GM18867 (cell line): ENCODE data around the gene PI16.
"Not testable (repeated sequence)": the region's sequence is repeated elsewhere in the genome, so short reads cannot be mapped to it uniquely, and the experiment has no call there.

Source experiments
- ATAC-seq: cut with Tn5 transposase; IDR thresholded peaks from one replicate; pipeline ENCODE4 v1.9.1; 2021; ENCODE audit warnings: mild to moderate bottlenecking, moderate library complexity; ENCODE audit not compliant: unreplicated experiment

Gene PI16

DNA sequence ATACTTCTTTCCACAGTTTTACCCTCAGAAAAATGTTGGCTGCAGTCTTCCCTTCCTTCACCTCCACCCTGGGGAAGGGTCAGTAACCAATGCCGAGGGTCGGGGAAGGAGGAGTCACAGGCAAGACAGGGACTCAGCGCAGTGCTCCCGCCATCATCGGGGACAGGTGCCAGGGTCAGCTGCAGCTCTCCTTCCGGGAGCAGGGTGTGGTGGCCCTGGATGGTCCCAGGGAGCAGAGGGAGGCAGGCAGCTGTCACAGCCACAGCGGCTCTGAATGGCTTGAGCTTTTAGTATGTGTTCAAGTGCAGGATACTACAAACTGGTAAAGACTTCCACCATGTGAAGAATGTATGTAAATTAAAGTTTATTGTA is 26.0 kb upstream of the PI16 start:
- no peak for ATAC-seq

DNA sequence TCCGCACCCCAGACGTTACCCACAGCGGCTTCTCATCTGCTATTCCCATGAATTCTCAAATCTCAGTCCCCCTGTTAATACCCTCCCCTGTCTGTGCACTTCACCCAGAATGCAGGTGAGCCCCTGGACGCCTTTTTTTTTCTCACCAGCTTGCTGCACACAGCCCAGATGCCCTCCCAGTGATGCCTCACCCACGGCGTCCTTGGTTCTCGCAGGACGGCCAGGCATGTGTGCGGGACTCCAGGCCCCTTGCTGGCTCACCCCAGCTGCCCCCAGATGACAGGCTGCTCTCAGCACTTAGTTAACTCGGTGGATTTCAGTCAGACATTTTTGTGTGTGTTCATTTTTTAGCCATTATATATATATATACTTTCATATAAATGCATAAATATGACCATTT is 25.4 kb upstream of the PI16 start:
- no peak for ATAC-seq

DNA sequence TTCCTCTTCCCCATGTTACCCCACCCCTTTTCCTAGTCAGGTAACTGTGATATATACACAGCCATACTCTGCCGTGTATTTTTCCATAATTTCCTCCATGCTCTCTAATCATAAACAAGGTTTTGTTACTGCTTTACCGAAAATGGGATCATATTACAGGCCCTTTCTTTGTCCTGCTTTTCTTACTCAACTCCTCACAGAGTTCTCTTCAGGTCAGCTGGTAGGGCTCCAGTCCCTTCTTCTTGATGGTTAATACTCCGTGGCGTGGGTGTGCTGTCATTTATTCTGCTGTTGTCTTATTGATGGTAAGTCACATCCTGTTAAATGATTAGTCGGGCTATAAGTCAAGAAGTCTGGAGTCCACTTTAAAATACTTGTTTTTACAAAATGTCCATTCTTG is 24.9 kb upstream of the PI16 start:
- no peak for ATAC-seq

DNA sequence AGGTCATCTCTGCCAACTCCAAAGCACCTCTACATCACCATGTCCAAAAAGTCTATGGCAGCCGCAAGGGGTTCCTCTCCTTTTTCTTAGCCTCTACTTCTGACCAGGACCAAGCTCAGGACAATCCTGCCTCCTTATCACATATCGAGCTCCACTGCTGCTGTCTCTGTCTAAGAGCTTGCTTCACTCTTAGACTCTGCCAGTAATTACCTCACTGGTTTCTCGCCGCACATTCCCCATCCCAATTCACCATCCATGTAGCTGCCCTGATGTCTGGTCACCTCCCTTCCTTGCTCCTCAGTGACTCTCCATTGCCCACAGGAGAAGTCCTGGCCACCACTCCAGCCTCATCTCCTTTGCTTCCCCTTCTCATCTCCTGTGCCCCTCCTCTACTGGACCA is 24.1 kb upstream of the PI16 start:
- no peak for ATAC-seq

DNA sequence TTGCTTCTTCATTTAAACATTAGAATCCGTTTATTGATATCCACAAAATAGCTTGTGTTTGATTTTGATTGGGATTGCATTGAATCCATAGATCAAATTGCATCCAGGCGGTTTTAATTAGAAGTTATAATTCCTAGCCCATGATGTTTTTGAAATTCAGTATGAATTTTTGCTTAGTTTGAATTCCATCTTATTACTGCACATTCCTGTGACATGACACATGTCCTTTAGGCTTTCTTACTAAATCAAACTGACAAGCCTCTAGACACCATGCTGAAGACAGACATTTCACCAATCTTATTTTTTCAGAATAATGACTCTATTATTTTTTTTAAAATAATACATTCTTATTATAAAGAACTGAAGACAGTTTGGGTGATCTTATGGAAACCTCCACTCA is 21.4 kb upstream of the PI16 start:
- ATAC-seq = no peak

DNA sequence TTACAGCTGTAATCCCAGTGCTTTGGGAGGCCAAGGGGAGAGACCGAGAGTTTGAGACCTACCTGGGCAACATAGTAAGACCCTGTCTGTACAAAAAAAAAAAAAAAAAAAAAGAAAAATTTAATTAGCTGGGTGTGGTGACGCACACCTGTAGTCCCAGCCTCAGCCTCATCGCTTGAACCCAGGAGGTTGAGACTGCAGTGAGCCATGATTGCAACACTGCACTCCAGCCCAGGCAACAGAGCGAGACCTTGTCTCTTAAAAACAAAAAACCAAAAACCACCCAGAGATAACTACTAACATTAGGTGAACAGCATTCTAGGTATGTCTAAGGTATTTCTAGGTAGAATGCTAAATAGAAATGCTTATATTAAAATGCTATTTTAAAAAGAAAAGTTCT is 21.0 kb upstream of the PI16 start:
- ATAC-seq = no peak

DNA sequence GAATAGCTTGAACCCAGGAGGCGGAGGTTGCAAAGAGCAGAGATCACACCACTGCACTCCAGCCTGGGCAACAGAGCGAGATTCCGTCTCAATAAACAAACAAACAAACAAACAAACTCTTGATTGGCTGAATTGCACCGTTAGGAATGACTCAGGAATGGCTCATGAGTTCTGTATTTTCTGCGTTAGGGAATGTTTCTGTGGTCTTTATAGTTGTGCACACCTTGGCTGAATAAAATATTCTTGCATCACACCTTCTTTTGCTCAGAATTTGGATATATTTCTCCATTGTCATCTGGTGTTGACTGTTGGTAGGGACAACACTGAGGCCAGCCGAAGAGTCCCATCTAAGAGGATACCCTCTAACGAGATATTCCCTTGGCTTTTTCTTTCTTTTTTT is 19.6 kb upstream of the PI16 start:
- ATAC-seq = no peak

DNA sequence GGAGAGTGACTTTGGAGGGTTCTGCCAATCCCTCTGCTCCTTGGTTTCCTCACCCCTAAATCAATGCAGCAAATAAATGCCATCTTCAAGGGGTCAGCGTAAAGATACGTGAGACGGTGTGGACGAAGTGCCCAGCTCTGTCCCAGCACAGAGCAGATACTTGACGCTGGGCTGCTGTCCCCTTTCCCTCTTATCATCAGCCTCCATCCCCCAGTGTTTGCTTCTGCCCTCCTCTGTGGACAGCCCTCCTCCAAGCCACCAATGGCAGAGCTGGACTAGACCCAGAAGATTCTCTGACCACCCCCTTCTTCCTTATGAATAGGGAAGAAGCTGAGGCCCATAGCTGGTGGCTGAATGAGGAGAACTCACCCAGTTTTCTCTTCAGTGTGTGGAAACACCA is 17.7 kb upstream of the PI16 start:
- no peak for ATAC-seq

DNA sequence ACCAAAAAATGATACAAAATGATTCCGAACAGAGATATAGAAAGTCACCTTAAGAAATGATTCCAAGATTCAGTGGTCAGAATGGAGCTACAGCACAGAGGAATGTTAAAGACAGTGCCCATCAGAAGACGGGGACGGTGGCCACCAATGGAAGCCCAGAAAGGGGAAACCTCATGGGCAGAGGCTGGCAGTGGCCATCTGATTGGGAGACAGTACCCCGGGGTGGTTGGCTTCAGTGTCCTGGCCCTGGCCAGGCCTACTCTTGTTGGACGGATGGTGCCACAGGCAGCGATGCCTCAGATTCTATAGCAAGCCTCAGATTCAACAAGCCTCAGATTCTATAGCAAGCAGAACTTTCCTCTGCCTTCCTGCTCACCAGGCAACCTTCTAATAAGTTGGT is 16.6 kb upstream of the PI16 start:
- ATAC-seq = no peak

DNA sequence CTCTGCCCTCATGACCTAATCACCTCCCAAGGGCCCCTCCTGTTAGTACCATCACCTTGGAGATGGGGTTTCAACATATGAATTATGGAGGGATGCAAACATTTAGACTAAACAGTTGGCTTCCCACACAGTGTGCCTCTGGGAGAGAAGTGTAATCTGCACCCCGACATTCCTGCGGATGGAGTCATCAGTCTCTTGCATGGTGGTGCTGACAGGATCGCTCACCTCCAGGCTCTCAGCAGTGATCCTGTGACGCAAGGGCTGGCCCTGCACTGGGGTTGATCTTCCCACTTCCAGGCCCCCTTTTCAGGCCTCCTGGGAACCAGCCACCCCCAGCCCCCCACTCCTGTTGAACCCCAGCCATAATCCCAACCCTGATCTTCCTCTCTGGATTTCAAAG is 16.0 kb upstream of the PI16 start:
- ATAC-seq = no peak

DNA sequence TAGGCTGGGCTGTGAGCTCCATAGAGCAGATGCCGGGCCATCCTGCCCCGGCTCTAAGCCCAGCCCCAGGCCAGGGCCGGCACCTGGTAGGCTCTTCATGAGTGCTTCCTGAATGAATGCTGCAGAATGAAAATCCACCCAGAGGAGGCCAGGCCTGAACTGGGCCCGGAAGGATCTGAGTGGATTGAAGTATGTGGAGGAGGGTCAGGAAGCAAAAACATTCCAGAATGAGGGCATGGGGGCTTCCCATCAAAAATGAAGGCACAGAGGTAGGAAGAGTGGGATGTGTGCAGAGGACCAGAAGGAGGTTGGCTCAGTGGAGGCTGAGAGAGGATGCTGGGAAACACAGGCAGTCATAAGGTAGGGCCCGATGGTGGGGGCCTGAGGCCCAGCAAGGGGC is 15.5 kb upstream of the PI16 start:
- ATAC-seq = not testable (repeated sequence)

DNA sequence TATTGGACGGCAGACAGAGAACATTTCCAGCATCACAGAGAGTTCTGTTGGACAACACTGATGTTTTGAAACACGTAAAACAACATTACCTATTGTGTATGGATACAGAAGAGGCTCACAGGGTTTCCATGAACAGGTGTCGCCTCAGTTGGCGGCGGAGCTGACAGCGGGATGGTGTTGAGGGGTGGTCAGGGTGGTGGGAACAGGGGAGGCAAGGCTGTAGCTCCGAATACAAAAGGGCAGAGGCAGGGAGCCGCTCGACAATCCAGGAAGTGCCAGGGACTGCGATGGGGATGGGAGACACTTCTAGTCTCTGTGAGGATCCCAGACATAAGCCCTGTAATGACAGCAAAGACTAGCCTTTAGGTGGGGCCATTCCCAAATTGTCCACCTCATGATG is 14.5 kb upstream of the PI16 start:
- no peak for ATAC-seq

DNA sequence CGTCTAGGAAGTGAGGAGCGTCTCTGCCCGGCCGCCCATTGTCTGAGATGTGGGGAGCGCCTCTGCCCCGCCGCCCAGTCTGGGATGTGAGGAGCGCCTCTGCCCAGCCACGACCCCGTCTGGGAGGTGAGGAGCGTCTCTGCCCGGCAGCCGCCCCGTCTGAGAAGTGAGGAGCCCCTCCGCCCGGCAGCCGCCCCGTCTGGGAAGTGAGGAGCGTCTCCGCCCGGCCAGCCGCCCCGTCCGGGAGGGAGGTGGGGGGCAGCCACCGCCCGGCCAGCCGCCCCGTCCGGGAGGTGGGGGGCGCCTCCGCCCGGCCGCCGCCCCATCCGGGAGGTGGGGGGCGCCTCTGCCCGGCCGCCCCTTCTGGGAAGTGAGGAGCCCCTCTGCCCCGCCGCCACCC is 13.0 kb upstream of the PI16 start:
- not testable (repeated sequence) for ATAC-seq

DNA sequence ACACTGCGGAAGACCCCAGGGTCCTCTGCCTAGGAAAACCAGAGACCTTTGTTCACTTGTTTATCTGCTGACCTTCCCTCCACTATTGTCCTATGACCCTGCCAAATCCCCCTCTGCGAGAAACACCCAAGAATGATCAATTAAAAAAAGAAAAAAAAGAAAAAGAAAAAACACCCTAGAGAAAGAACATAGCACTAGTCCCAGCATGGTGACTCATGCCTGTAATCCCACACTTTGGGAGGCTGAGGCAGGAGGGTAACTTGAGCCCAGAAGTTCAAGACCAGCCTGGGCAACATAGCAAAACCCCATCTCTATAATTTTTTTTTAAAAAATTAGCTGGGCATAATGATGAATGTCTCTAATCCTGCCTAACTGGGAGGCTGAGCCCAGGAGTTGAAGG is 12.2 kb upstream of the PI16 start:
- not testable (repeated sequence) for ATAC-seq

DNA sequence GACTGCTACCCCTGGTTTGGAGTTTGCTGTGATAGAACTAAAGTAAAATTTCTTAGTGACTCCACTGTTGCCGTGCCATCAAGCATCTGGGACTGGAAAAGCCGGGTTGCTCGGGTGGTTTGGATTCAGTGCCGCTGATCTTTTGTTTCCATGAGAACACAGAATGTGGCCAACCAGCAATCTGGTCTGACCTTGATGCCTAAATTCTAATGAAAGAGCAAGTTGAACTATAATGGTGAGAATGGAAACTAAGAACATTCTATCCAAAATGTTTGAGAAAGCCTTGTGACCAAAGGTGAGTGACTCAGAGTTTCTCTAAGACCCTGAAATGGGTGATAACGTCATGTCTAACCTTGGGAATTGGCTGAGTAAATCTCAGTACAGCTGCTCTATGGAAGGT is 9.9 kb upstream of the PI16 start:
- ATAC-seq = no peak

DNA sequence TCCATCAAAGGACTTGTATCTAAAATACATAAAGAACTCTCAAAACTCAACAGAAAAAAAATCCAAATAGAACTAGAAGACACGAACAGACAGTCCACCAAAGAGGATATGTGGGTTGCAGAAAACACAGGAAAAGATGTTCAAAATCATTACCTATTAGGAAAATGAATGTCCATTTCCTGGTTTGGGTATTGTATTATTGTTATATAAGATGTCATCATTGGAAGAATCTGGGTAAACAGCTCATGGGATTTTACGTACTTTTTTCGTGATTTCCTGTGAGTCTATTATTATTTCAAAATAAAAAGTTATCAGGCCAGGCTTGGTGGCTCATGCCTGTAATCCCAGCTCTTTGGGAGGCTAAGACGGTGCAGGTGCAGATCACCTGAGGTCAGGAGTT is 9.2 kb upstream of the PI16 start:
- ATAC-seq = no peak

DNA sequence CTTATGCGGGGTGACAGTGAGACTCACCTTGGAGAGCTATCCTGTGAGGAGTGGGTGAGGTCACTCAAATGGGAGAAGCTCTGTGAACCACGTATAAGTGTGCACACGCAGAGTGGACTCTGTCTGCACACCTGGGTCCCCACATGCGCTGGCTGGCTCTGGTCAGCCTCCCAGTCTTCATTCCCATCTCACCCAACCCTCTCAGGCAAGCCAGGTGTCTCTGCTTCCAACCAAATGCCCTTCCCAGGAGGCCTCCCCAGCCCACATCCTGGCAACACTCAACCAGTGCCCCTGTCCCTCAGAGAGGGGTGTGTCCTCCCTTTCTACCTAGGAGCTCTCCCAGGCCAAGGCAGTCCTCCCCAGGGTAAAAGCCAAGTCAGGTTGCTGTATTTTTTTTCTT is 8.0 kb upstream of the PI16 start:
- ATAC-seq = no peak

DNA sequence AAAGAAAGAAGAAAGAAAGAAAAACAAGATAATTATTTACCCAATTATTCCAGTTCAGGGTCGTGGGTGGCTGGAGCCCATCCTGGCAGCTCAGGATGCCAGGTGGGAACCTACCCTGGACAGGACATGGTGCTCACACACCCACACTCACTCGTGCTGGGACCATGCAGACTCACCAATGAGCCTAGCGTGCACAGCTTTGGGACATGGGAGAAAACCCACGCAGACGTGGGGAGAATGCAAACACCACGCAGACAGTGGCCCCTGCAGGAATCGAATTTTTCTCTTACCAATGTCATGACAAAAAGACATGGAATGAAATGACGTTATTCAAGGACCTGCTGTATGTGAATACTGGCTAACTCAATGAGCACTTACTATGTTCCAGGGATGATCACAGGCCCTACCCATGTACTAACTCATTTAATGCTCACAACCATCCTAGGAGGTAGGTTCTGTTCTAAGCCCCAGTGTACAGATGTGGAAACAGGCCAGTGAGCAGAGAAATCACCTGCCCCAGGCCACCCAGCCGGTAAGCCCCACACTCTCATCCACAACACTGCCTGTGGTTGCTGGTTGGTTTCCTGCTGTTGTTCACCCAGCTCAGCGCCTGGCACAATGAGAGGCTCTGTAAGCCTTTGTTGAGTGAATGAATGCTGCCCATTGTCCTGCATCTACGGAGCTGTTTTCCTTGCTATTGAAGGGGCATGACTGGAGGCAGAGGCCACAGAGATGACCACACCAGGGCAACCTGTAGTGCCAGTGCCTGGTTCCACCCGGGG is 6.8 kb upstream of the PI16 start:
- ATAC-seq = no peak

DNA sequence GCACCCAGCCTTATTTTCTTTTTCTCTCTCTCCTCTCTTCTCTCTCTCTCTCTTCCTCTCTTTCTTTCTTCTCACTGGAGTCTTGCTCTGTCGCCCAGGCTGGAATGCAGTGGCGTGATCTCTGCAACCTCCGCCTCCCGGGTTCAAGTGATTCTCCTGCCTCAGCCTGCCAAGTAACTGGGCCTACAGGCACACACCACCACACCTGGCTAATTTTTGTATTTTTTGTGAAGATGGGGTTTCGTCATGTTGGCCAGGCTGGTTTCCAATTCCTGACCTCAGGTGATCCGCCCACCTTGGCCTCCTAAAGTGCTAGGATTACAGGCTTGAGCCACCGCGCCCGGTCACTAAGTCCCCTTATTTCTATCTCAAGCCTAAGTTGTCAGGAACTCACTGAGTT is 5.5 kb upstream of the PI16 start:
- ATAC-seq = not testable (repeated sequence)

DNA sequence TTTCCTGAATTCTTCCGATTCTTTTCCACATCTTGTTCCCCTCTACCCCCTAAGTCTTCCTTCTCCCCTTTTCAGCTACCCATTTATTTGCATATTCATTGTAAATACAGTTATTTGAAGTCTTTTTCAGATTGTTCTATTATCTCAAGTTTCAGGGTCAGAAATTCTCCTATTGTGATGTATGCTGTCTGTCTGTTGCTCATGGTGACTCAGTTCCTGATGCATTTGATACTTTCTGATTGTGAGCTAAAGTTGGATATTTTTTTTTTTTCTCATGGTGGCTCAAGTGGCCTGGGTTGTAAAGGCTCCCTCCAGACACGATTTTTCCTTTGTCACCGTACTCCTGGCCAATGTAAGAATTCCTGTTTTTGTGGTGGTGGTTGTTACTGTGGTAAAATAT is 4.9 kb upstream of the PI16 start:
- no peak for ATAC-seq

DNA sequence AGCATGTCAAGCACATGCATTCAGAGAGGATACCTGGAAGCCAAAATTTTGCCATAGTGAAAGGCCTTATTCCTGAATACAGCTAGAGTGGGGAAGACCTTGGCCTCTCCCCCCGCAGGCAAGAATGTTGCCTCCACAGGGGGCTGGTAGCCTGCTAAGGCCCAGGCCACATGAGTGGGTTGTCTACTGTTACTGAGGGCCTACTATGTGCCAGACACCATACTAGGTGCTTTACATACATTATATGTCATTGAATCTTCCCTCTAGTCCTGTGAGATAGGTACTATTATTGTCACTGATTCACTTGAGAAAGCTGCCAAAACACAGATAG is 642 bp upstream of the PI16 start:
- ATAC-seq = no peak

DNA sequence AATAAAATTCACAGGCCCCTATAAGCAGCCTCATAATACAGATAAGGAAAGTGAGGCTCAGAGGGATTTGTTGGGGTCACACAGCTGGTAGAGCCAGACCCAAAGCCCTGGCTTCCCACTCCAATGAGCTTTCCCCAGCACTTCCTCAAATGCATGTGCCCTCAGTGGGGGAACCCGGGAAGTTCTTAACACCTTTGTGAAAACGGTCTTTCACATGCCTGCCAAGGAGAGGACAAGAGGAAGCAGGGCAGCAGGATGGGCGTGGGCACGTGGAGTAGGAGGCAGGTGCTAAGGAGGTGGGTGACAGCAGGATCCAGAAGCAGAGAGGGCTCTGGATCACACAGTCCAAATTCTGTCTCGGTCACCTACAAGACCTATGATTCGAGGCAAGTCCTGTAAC is 598 bp downstream of the PI16 start:
- ATAC-seq = no peak

DNA sequence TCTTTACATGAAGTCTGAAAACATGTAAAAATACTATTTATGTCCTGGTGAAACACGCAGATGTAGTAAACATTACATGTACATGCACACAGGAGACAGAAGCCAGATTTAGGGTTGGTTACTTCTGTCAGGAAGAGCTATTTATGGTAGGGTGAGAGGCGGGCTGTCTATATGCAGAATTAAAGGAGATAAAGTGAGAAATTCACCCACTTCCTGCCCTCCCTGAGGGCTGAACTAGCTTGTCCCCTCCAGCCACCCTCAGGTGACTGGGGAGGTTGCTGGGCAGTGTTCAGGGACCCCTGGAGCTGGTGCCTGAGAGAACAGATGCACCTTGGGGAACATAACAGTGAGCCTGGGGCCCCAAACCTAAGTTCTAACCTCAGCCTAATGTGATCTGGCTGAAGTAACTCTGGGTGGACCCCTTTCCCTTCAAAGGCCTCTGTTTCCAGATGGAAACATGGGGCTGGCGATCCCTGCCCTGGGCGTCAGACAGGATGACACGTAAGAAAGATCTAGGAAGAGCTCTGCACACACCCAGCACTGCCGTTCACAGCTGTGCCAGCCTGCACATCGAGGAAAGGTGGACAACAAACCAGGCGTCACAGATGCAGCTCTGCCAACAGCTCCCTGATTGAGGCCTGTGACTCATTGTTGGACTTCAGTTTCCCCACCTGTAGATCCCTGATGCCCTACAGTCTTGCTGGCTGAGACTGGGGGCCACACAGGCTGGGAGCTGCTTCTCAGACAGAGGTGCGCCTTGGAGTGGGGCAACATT is 1.3 kb downstream of the PI16 start:
- ATAC-seq = no peak
